ENCODE measurements around the gene PIGH. TPM values are rescaled to one million over a fixed set of nuclear protein-coding genes. Genes with fewer than 3 reads are reported as not detected.

The PIGH gene
- total and polyA plus RNA-seq, 4 experiments from 2014 or later: 28.0 to 35.8 (median 31.9) TPM

DNA sequence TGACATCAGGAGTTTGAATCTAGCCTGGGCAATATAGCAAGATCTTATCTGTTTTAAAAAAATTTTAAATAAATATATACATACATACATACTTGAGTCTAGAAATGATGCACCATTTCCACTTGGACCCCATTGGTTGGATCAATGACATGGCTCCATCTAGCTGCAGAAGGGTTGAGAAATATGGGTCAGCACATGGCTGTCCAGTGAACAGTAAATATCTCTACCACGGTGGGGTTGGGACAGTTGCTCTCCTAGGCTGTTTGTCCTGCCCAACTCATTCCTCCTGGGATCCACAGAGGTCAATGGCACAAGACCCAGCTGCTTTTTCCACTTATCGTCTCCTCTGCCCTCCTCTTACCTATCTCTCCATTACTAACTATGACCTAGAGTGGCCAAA, 43.4 kb downstream of the PIGH start:
- H3K4me1 Mint-ChIP-seq: no peaks in the 10 kb centered on the region
- no peak overlapping the region for H3K4me3 ChIP-seq (ENCODE audit: low read length in 2 of 2)
- H3K36me3 ChIP-seq (ENCODE audit: insufficient read depth, low read length): no peaks in the 10 kb centered on the region
- H3K27me3 ChIP-seq (ENCODE audit: insufficient read depth, low read length): no peaks in the 10 kb centered on the region
- H3K27me3 Mint-ChIP-seq: peaks cover 0 to 4% of the 10 kb centered on the region in 2 donors
- POLR2A ChIA-PET (ENCODE audit: partially characterized antibody): no interaction called here
- no peak overlapping the region for H3K27ac ChIP-seq (ENCODE audit: low read depth, low read length)
- H3K27ac Mint-ChIP-seq: no peak overlapping the region
- H3K9me3 ChIP-seq (ENCODE audit: control insufficient read depth in 1 of 2, low read length in 2 of 2): no peaks in the 10 kb centered on the region
- H3K4me1 ChIP-seq (ENCODE audit: insufficient read depth, low read length): no peaks in the 10 kb centered on the region
- H3K36me3 Mint-ChIP-seq: no peaks in the 10 kb centered on the region
- H3K4me3 Mint-ChIP-seq: no peak overlapping the region
- intact Hi-C loops (cut with micrococcal nuclease): no loop called here
- DNase-seq: no peak
- CTCF ChIA-PET (ENCODE audit: partially characterized antibody): interaction anchor here (1.4 to 3.5 kb wide), 4 partner anchors 14 to 130 kb away, joined by 3 to 23 read pairs (median 8); no protein-coding TSS in a partner anchor
- H3K9me3 Mint-ChIP-seq: no peaks in the 10 kb centered on the region

DNA sequence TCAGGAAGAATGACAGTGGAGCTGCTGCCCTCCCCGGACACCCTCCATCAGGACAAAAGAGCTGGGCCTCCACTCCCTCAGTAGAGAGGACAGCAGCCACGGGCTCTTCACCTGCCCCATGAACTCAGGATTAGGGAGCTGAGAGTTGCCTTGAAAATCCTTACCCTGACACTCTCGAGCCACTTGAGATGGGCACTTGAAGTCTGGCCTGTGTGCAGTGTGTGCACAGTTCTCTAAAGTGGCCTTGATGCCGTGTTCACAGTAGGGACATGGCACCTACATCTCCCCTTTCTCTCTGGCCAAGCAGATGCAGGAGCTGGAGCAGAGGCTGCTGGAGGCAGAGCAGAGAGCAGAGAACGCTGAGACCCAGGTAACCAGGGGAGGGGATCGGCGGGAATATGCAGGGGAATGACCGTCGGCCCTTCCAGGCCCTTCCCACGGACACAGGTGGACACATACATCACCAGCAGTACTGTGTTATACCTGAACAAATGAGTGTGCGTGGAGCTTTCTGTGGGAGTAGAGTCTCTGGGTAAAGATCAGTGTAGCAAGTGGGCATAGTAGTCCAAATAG, 44.5 kb downstream of the PIGH start:
- peaks cover 0 to 4% of the 10 kb centered on the region in 2 donors for H3K27me3 Mint-ChIP-seq
- no peak overlapping the region for H3K4me3 Mint-ChIP-seq
- Histone ChIP-seq H3K4me1 (ENCODE audit: insufficient read depth, low read length) (no peaks in the 10 kb centered on the region), H3K27me3 (ENCODE audit: insufficient read depth, low read length) (no peaks in the 10 kb centered on the region), H3K4me3 (ENCODE audit: low read length in 2 of 2) (no peak overlapping the region), H3K36me3 (ENCODE audit: insufficient read depth, low read length) (no peaks in the 10 kb centered on the region), H3K9me3 (ENCODE audit: control insufficient read depth in 1 of 2, low read length in 2 of 2) (no peaks in the 10 kb centered on the region), H3K27ac (ENCODE audit: low read depth, low read length) (no peak overlapping the region)
- POLR2A ChIA-PET (ENCODE audit: partially characterized antibody): no interaction called here
- H3K9me3 Mint-ChIP-seq: no peaks in the 10 kb centered on the region
- no peaks in the 10 kb centered on the region for H3K36me3 Mint-ChIP-seq
- H3K4me1 Mint-ChIP-seq: no peaks in the 10 kb centered on the region
- CTCF ChIA-PET (ENCODE audit: partially characterized antibody): interaction anchor here (1.4 to 3.5 kb wide), 2 partner anchors 28 to 129 kb away, joined by 4 to 23 read pairs; no protein-coding TSS in a partner anchor
- DNase-seq: no peak
- H3K27ac Mint-ChIP-seq: no peak overlapping the region
- intact Hi-C loops (cut with micrococcal nuclease): no loop called here

DNA sequence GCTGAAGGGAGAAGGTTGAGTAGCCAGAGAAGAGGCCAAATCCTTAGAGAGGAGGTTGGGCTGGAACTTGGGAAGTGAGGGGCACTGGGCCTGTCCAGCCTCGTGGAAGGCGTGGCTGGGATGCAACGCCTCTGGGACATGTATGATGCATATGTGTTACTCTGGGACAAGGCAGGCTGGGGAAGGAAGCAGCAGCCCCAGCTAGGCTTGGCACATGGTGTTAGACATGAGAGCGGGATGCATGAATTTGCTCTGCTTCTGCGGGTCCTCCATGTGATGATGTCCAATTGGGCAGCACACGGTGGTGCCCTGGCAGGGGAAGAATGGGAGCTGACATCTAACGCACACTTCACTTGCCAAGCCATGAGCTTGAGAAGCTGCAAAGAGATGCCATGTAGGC, 45.7 kb downstream of the PIGH start:
- H3K4me1 Mint-ChIP-seq: no peaks in the 10 kb centered on the region
- no peaks in the 10 kb centered on the region for H3K4me1 ChIP-seq (ENCODE audit: insufficient read depth, low read length)
- CTCF ChIA-PET (ENCODE audit: partially characterized antibody): interaction anchor here (1.0 to 3.5 kb wide), 5 partner anchors 17 to 128 kb away, joined by 3 to 23 read pairs (median 4); no protein-coding TSS in a partner anchor

DNA sequence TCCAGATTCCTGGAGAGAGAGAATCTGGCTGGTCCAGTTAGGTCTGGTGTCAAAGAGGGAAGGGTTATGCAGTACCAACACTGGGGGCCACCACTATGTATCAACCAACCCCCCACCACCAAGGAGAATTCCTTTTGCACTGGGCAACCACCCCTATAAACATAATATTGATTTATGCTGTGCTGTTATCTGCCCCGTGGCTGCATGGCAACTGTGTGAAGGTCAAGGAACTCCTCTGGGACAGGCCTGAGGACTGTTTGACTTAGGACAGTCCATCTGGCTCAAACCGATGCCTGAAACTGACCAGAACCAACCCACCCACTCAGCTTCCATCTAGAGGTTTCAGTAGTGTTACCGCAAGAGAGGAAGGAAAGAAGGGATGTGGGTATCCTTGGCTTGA, 46.5 kb downstream of the PIGH start:
- Mint-ChIP-seq H3K4me1 (no peaks in the 10 kb centered on the region), H3K27me3 (peaks cover 0 to 4% of the 10 kb centered on the region in 2 donors), H3K9me3 (no peaks in the 10 kb centered on the region), H3K4me3 (no peak overlapping the region), H3K36me3 (no peaks in the 10 kb centered on the region), H3K27ac (no peak overlapping the region)
- Histone ChIP-seq H3K9me3 (ENCODE audit: control insufficient read depth in 1 of 2, low read length in 2 of 2) (no peaks in the 10 kb centered on the region), H3K27ac (ENCODE audit: low read depth, low read length) (no peak overlapping the region), H3K27me3 (ENCODE audit: insufficient read depth, low read length) (no peaks in the 10 kb centered on the region), H3K4me1 (ENCODE audit: insufficient read depth, low read length) (no peaks in the 10 kb centered on the region), H3K36me3 (ENCODE audit: insufficient read depth, low read length) (no peaks in the 10 kb centered on the region), H3K4me3 (ENCODE audit: low read length in 2 of 2) (no peak overlapping the region)
- ChIA-PET CTCF (ENCODE audit: partially characterized antibody) (interaction anchor here (1.5 to 3.5 kb wide), 2 partner anchors 25 to 127 kb away, joined by 4 to 23 read pairs; no protein-coding TSS in a partner anchor), POLR2A (ENCODE audit: partially characterized antibody) (no interaction called here)
- DNase-seq: no peak
- intact Hi-C loops (cut with micrococcal nuclease): no loop called here

More for the DNA sequence above, 45.7 kb downstream of the PIGH start:
- no peaks in the 10 kb centered on the region for H3K36me3 ChIP-seq (ENCODE audit: insufficient read depth, low read length)
- Mint-ChIP-seq H3K9me3 (no peaks in the 10 kb centered on the region), H3K27me3 (peaks cover 0 to 4% of the 10 kb centered on the region in 2 donors), H3K36me3 (no peaks in the 10 kb centered on the region), H3K4me3 (no peak overlapping the region), H3K27ac (peak overlapping the region in 1 of 7 donors; percentile 48)
- intact Hi-C loops (cut with micrococcal nuclease): no loop called here
- no peak overlapping the region for H3K27ac ChIP-seq (ENCODE audit: low read depth, low read length)
- H3K4me3 ChIP-seq (ENCODE audit: low read length in 2 of 2): no peak overlapping the region
- H3K9me3 ChIP-seq (ENCODE audit: control insufficient read depth in 1 of 2, low read length in 2 of 2): no peaks in the 10 kb centered on the region
- H3K27me3 ChIP-seq (ENCODE audit: insufficient read depth, low read length): no peaks in the 10 kb centered on the region
- POLR2A ChIA-PET (ENCODE audit: partially characterized antibody): no interaction called here
- no peak for DNase-seq

DNA sequence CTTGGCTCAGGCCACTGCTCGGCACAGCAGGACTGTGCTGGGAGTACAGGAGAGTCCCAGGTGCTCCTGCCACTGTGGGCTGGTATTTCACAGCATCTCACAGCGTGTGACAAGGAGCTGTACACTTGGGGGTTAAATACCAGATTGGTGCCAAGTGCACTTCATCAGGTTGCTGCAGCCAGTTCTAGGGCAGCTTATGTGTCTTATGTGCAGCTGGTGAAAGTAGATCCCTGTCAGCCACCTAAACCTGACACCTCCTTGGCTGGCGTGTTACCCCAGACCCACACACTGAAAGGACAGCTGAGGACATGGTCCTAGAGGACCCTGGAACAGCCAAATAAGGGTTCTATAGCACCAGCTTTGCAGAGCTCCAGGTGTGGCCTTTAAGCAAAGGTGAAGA, 48.1 kb downstream of the PIGH start:
- H3K4me1 ChIP-seq (ENCODE audit: insufficient read depth, low read length): no peaks in the 10 kb centered on the region
- Mint-ChIP-seq H3K9me3 (no peaks in the 10 kb centered on the region), H3K27me3 (peaks cover 0 to 5% of the 10 kb centered on the region in 2 donors), H3K36me3 (no peaks in the 10 kb centered on the region), H3K27ac (no peak overlapping the region), H3K4me1 (no peaks in the 10 kb centered on the region), H3K4me3 (no peak overlapping the region)
- DNase-seq: no peak
- H3K27me3 ChIP-seq (ENCODE audit: insufficient read depth, low read length): no peaks in the 10 kb centered on the region
- no peak overlapping the region for H3K27ac ChIP-seq (ENCODE audit: low read depth, low read length)
- H3K4me3 ChIP-seq (ENCODE audit: low read length in 2 of 2): no peak overlapping the region
- ChIA-PET CTCF (ENCODE audit: partially characterized antibody) (interaction anchor here (2.1 kb wide), 1 partner anchor 10 kb away, joined by 6 read pairs; no protein-coding TSS in a partner anchor), POLR2A (ENCODE audit: partially characterized antibody) (no interaction called here)
- intact Hi-C loops (cut with micrococcal nuclease): no loop called here
- H3K9me3 ChIP-seq (ENCODE audit: control insufficient read depth in 1 of 2, low read length in 2 of 2): no peaks in the 10 kb centered on the region
- H3K36me3 ChIP-seq (ENCODE audit: insufficient read depth, low read length): no peaks in the 10 kb centered on the region

DNA sequence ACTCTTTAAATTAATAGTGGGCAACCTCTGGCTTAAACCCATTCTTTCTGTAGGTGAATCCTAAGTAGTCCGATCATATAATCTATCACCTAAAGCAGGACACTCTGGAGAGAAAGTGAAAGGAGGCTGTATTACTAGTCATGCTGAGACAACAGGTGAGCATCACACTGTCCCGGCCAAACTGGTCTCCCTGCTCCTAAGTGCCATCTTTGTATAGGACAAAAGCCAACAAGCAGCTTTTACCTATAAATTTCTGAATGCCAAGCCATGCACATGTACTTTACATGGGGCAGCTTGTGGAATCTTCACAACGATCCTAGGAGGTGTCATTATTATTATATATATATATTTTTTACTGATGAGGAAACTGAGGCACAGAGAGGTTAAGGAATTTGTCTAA, 48.9 kb downstream of the PIGH start:
- no peak overlapping the region for H3K27ac Mint-ChIP-seq
- Histone ChIP-seq H3K27ac (ENCODE audit: low read depth, low read length) (no peak overlapping the region), H3K9me3 (ENCODE audit: control insufficient read depth in 1 of 2, low read length in 2 of 2) (no peaks in the 10 kb centered on the region), H3K4me3 (ENCODE audit: low read length in 2 of 2) (no peak overlapping the region), H3K4me1 (ENCODE audit: insufficient read depth, low read length) (no peaks in the 10 kb centered on the region), H3K36me3 (ENCODE audit: insufficient read depth, low read length) (no peaks in the 10 kb centered on the region), H3K27me3 (ENCODE audit: insufficient read depth, low read length) (no peaks in the 10 kb centered on the region)
- intact Hi-C loops (cut with micrococcal nuclease): no loop called here
- H3K9me3 Mint-ChIP-seq: peaks cover 0 to 1% (median 0%) of the 10 kb centered on the region in 8 donors
- no peaks in the 10 kb centered on the region for H3K36me3 Mint-ChIP-seq
- H3K4me3 Mint-ChIP-seq: no peak overlapping the region
- CTCF ChIA-PET (ENCODE audit: partially characterized antibody): interaction anchor here (1.9 to 2.1 kb wide), 2 partner anchors 9 to 20 kb away, joined by 6 to 7 read pairs; no protein-coding TSS in a partner anchor
- DNase-seq: no peak
- no peaks in the 10 kb centered on the region for H3K4me1 Mint-ChIP-seq
- peaks cover 0 to 8% of the 10 kb centered on the region in 2 donors for H3K27me3 Mint-ChIP-seq
- POLR2A ChIA-PET (ENCODE audit: partially characterized antibody): no interaction called here

DNA sequence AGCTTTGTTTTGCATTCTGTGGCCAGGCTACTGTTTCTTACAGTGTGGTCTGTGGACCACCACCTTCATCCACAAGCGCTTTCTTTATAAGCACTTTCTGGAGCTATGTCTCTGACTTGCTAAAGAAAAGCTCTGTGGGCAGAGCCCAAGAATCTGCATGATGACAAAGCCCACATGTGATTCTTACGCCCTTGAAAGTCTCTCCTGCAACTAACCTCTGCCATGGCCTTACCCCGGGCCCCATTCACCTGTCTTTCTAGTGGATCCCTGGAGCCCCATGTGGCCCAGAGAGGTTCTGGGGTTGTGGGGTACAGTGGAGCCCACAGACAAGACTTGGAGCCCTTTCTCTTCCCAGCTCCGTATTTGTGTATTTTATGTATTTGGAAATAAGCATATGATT, 50.3 kb downstream of the PIGH start:
- Histone ChIP-seq H3K36me3 (ENCODE audit: insufficient read depth, low read length) (no peaks in the 10 kb centered on the region), H3K27me3 (ENCODE audit: insufficient read depth, low read length) (no peaks in the 10 kb centered on the region), H3K4me3 (ENCODE audit: low read length in 2 of 2) (no peak overlapping the region), H3K9me3 (ENCODE audit: control insufficient read depth in 1 of 2, low read length in 2 of 2) (no peaks in the 10 kb centered on the region), H3K4me1 (ENCODE audit: insufficient read depth, low read length) (no peaks in the 10 kb centered on the region), H3K27ac (ENCODE audit: low read depth, low read length) (no peak overlapping the region)
- POLR2A ChIA-PET (ENCODE audit: partially characterized antibody): no interaction called here
- intact Hi-C loops (cut with micrococcal nuclease): no loop called here
- Mint-ChIP-seq H3K27me3 (peaks cover 0 to 5% of the 10 kb centered on the region in 2 donors), H3K27ac (peak overlapping the region in 1 of 7 donors; percentile 52), H3K9me3 (peaks cover 0 to 6% (median 2%) of the 10 kb centered on the region in 8 donors), H3K4me3 (no peak overlapping the region), H3K36me3 (no peaks in the 10 kb centered on the region), H3K4me1 (no peaks in the 10 kb centered on the region)
- CTCF ChIA-PET (ENCODE audit: partially characterized antibody): interaction anchor here (0.5 to 2.1 kb wide), 6 partner anchors 8 to 1887 kb away, joined by 3 to 7 read pairs (median 4); no protein-coding TSS in a partner anchor
- DNase-seq: no peak

Measured in CD4-positive, alpha-beta memory T cell (primary cell).